ENCODE measurements around the gene STIMATE. TPM values are rescaled to one million over a fixed set of nuclear protein-coding genes. Genes with fewer than 3 reads are reported as not detected.

The STIMATE gene
- total and polyA plus RNA-seq, 2 donors from 2014 or later, result 21.4 to 23.3 TPM

DNA sequence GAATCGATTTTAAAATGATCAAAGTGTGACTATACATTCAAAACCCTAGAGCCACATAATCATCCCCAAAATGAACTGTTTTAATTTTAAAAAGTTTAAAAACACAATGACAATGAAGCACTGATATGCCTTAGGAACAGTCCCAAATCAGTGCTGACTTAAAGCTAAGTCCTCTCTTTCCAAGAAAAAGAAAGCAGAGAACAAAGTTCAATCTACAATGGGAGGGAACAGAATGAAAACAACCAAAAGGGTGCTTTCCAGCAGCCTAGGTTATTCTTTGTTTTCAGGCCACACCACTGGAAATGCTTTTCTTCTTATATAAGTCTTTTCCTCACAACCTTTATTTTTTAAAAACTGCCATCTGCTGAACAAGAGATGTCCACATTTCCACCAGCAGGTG is 7.2 kb upstream of the STIMATE start:
- H3K9ac ChIP-seq (ENCODE audit: low read length in 3 of 3), result no peak overlapping the region
- DNase-seq (no peak), FAIRE-seq (no peak)
- no peaks in the 10 kb centered on the region for H3K27me3 ChIP-seq (ENCODE audit: control insufficient read depth, insufficient read depth, low read length)
- TF ChIP-seq, protein P1, sequence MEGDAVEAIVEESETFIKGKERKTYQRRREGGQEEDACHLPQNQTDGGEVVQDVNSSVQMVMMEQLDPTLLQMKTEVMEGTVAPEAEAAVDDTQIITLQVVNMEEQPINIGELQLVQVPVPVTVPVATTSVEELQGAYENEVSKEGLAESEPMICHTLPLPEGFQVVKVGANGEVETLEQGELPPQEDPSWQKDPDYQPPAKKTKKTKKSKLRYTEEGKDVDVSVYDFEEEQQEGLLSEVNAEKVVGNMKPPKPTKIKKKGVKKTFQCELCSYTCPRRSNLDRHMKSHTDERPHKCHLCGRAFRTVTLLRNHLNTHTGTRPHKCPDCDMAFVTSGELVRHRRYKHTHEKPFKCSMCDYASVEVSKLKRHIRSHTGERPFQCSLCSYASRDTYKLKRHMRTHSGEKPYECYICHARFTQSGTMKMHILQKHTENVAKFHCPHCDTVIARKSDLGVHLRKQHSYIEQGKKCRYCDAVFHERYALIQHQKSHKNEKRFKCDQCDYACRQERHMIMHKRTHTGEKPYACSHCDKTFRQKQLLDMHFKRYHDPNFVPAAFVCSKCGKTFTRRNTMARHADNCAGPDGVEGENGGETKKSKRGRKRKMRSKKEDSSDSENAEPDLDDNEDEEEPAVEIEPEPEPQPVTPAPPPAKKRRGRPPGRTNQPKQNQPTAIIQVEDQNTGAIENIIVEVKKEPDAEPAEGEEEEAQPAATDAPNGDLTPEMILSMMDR (IDR thresholded peaks at IDR 0.05; ENCODE audit: borderline replicate concordance, extremely low read depth, insufficient read depth), result no peak
- H3K4me1 ChIP-seq (ENCODE audit: control insufficient read depth in 2 of 3, insufficient read depth in 2 of 3, low read depth in 1 of 3, low read length in 3 of 3), result peaks cover 0 to 20% (median 0%) of the 10 kb centered on the region in 3 donors
- H3K4me3 ChIP-seq (ENCODE audit: low read length in 3 of 3), result no peak overlapping the region
- peaks cover 0 to 9% (median 8%) of the 10 kb centered on the region in 3 donors for H3K36me3 ChIP-seq (ENCODE audit: control insufficient read depth in 2 of 3, insufficient read depth in 3 of 3, low read length in 3 of 3)
- H3K9me3 ChIP-seq (ENCODE audit: control insufficient read depth in 2 of 3, insufficient read depth in 1 of 3, low read length in 3 of 3), result no peaks in the 10 kb centered on the region
- peak overlapping the region in 1 of 2 donors; percentile 81 for H3K27ac ChIP-seq (ENCODE audit: low read depth in 2 of 2, low read length in 2 of 2)
- intact Hi-C loops (cut with DNase I), result no loop called here

DNA sequence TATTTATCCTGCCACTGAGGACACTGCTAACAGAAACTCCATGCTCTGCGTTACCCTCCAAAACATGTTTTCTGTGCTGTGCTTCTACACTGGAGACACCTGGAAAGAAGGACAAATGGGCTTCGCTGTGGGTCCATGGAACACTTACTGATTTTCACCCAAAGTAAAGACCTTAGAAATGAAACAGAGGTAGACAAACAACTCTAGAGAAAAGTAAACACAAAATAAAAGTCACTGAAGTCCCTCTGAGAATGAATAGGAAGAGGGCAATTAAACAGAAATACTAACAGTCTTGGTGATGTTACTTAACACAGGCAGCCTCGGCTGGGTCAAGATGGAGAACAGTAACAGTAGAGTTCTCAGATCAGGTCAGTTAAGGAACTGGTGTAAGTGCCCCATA is 6.7 kb upstream of the STIMATE start:
- no peaks in the 10 kb centered on the region for H3K9me3 ChIP-seq (ENCODE audit: control insufficient read depth in 2 of 3, insufficient read depth in 1 of 3, low read length in 3 of 3)
- H3K36me3 ChIP-seq (ENCODE audit: control insufficient read depth in 2 of 3, insufficient read depth in 3 of 3, low read length in 3 of 3), result peaks cover 0 to 9% (median 8%) of the 10 kb centered on the region in 3 donors
- H3K9ac ChIP-seq (ENCODE audit: low read length in 3 of 3), result no peak overlapping the region
- intact Hi-C loops (cut with DNase I), result no loop called here
- FAIRE-seq, result no peak
- TF ChIP-seq, protein P1 (IDR thresholded peaks at IDR 0.05; ENCODE audit: borderline replicate concordance, extremely low read depth, insufficient read depth), result no peak
- no peaks in the 10 kb centered on the region for H3K27me3 ChIP-seq (ENCODE audit: control insufficient read depth, insufficient read depth, low read length)
- peaks cover 0 to 21% (median 0%) of the 10 kb centered on the region in 3 donors for H3K4me1 ChIP-seq (ENCODE audit: control insufficient read depth in 2 of 3, insufficient read depth in 2 of 3, low read depth in 1 of 3, low read length in 3 of 3)
- no peak for DNase-seq
- H3K4me3 ChIP-seq (ENCODE audit: low read length in 3 of 3), result no peak overlapping the region
- H3K27ac ChIP-seq (ENCODE audit: low read depth in 2 of 2, low read length in 2 of 2), result no peak overlapping the region

DNA sequence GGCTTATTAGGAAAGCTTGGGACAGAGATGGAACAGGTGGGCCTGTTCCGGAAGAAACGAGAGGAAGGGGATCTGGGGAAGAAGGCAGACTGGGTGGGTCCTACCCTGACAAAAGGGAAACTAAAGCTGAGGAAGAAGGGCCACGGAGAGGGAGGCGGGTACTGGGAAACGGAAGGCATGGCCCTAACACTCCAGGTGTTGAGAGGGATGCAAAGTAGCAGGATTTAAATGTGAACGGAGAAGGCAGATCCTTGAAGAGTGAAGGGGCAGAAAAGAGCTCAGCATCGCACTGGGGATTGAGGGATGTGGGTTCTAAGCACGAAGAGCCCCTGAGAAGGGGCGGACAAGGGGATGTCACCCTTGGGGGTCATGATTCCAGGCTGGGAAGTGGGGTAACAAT is 735 bp downstream of the STIMATE start:
- Histone ChIP-seq H3K4me1 (ENCODE audit: control insufficient read depth in 2 of 3, insufficient read depth in 2 of 3, low read depth in 1 of 3, low read length in 3 of 3) (peaks cover 0 to 28% (median 23%) of the 10 kb centered on the region in 3 donors), H3K4me3 (ENCODE audit: low read length in 3 of 3) (peak overlapping the region; percentile 75 to 94 (median 78)), H3K27ac (ENCODE audit: low read depth in 2 of 2, low read length in 2 of 2) (no peak overlapping the region), H3K36me3 (ENCODE audit: control insufficient read depth in 2 of 3, insufficient read depth in 3 of 3, low read length in 3 of 3) (no peaks in the 10 kb centered on the region), H3K27me3 (ENCODE audit: control insufficient read depth, insufficient read depth, low read length) (no peaks in the 10 kb centered on the region), H3K9ac (ENCODE audit: low read length in 3 of 3) (peak overlapping the region; percentile 50 to 83 (median 78)), H3K9me3 (ENCODE audit: control insufficient read depth in 2 of 3, insufficient read depth in 1 of 3, low read length in 3 of 3) (no peaks in the 10 kb centered on the region)
- TF ChIP-seq, protein P1 (IDR thresholded peaks at IDR 0.05; ENCODE audit: borderline replicate concordance, extremely low read depth, insufficient read depth), result no peak
- DNase-seq, result peak in 2 of 5 donors; percentile 14 to 19
- FAIRE-seq, result no peak
- intact Hi-C loops (cut with DNase I), result no loop called here

DNA sequence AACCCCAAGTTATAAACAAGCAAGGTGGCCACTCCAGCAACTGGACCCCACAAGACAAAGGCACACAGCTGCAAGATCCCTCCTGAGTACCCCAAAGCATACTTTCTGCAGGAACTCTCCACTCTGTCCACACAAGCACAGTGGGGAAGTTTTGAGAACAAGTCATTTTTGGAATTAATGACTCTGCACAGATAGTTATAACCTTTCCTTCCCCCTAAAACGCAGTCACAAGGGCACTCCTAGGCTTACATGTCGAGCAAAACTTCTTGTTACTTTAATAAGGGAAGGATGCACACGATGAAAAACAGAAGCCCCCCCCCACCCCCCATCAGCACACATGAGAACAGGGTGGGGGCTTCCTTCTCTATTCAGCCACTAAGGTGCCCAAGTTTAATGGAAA is 1.2 kb downstream of the STIMATE start:
- Histone ChIP-seq H3K36me3 (ENCODE audit: control insufficient read depth in 2 of 3, insufficient read depth in 3 of 3, low read length in 3 of 3) (no peaks in the 10 kb centered on the region), H3K27ac (ENCODE audit: low read depth in 2 of 2, low read length in 2 of 2) (no peak overlapping the region), H3K9ac (ENCODE audit: low read length in 3 of 3) (peak overlapping the region in 1 of 3 donors; percentile 78), H3K27me3 (ENCODE audit: control insufficient read depth, insufficient read depth, low read length) (no peaks in the 10 kb centered on the region), H3K4me1 (ENCODE audit: control insufficient read depth in 2 of 3, insufficient read depth in 2 of 3, low read depth in 1 of 3, low read length in 3 of 3) (peaks cover 0 to 28% (median 23%) of the 10 kb centered on the region in 3 donors), H3K9me3 (ENCODE audit: control insufficient read depth in 2 of 3, insufficient read depth in 1 of 3, low read length in 3 of 3) (no peaks in the 10 kb centered on the region), H3K4me3 (ENCODE audit: low read length in 3 of 3) (peak overlapping the region in 2 of 3 donors; percentile 28 to 78)
- intact Hi-C loops (cut with DNase I), result no loop called here
- FAIRE-seq, result no peak
- no peak for DNase-seq
- TF ChIP-seq, protein P1 (IDR thresholded peaks at IDR 0.05; ENCODE audit: borderline replicate concordance, extremely low read depth, insufficient read depth), result no peak

Data from kidney (tissue), 14 donors.